ENCODE measurements around the gene MAP3K13.

- TF ChIP-seq CTCF (IDR thresholded peaks at IDR 0.05; ENCODE audit: low read depth, low read length): no peak
- TF ChIP-seq EZH2phosphoT487 (IDR thresholded peaks at IDR 0.05; ENCODE audit: low read depth): no peak
These were observed 49.2 kb upstream of the MAP3K13 start for GRCh38 chr3:185313693-185314246.
